Heart left ventricle (tissue), 13 donors: ENCODE measurements around the gene CELA1.

Experiments used
- CTCF ChIP-seq, 12 donors: fragments of 200-600 bp; sonication (generic) in 4 of 12; IDR thresholded peaks; one replicate each; pipeline versions ENCODE4 v1.5.0 to v1.8.0; 2018 to 2022; ENCODE audit warnings: antibody characterized with exemption in 12 of 12, mild to moderate bottlenecking in 5 of 12
- POLR2A ChIP-seq, 2 donors: fragments of 450-650 bp; IDR thresholded peaks; one replicate each; pipeline ENCODE4 v1.6.1; 2017; ENCODE audit warnings: antibody characterized with exemption in 2 of 2, mild to moderate bottlenecking in 2 of 2, moderate library complexity in 2 of 2
- donor health status: ischemic (EF 13 %, LVEDD 7.1; RV severe dilation, severe dysfunction).
- donor health status: DM: no; HTN: yes; CAD: no.
- donor health status: DM: no; HTN: no; CAD: no.
- donor health status: ischemic (EF 25% LVEDD 6.9; RV normal size, moderate dysfunction).
- donor health status: ischemic (EF 25% LVEDD 5.7; RV mildly dilated, moderate dysfunction).
- donor health status: ischemic (EF 35%, LVEDD 5.7; RV mildly dilated, moderate dysfunction).
- donor health status: nonischemic (EF 11% LVEDD 7.7; RV severe dilation, severe dysfunction).
- donor health status: DM: yes; HTN: yes; CAD: no.
- donor health status: PGD.
- donor health status: ischemic (EF 29% LVEDD 5.4; RV normal size, mild dysfunction).
- donor health status: nonischemic (EF 23%, LVEDD 6.1; RV moderate dilation, normal function).

DNA sequence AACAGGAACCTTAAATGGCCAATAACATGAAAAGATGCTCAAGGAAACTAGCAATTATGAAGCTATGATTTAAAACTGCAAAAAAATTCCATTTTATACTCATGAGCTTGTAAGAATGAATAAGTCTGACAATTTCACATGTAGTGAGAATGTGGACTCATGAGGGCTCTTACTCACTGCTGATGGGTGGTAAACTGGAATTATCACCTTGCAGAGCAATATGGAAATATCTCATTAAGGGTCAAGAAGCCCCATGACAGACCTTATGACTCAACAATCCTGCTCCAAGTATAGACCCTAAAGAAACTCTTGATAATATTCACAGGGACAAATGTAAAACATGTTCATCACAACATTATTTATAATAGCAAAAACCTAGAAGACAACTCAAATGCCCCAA is 52.8 kb downstream of the CELA1 start:
- no peak for TF ChIP-seq CTCF (IDR thresholded peaks at IDR 0.05)
- TF ChIP-seq POLR2A (IDR thresholded peaks at IDR 0.05) = no peak
